Esophagus muscularis mucosa (tissue), 4 donors: Measurements from ENCODE around the gene SUGT1.

Source experiments
- EP300 ChIP-seq: sonication (generic); formaldehyde crosslinking; IDR thresholded peaks from one replicate; pipeline ENCODE4 v1.6.1; 2017; ENCODE audit warnings: antibody characterized with exemption
- POLR2A ChIP-seq: fragments of 450-650 bp; IDR thresholded peaks from one replicate; pipeline ENCODE4 v1.6.1; 2017; ENCODE audit warnings: antibody characterized with exemption, moderate library complexity, mild to moderate bottlenecking, low read depth
- POLR2AphosphoS5 ChIP-seq, 2 donors: sonication (generic); formaldehyde crosslinking; IDR thresholded peaks; one replicate each; pipeline ENCODE4 v1.6.1; 2017; ENCODE audit warnings: antibody characterized with exemption in 2 of 2
- TF ChIP-seq, protein P1 (sequence below), 3 experiments: fragments of 200-600 bp in 2 of 3; fragments of 450-650 bp in 1 of 3; sonication (generic) in 2 of 3; IDR thresholded peaks; one replicate each; pipeline ENCODE4 v1.5.1; 2017 to 2019; ENCODE audit warnings: antibody characterized with exemption in 3 of 3, mild to moderate bottlenecking in 2 of 3, moderate library complexity in 1 of 3

GRCh38 chr13:52642131-52642530 is 10.5 kb upstream of the SUGT1 start, which contains the start of gene HNRNPA1L2:
- TF ChIP-seq POLR2A (no peak), POLR2AphosphoS5 (IDR thresholded peaks at IDR 0.05) (no peak), EP300 (no peak)
- TF ChIP-seq, protein P1, sequence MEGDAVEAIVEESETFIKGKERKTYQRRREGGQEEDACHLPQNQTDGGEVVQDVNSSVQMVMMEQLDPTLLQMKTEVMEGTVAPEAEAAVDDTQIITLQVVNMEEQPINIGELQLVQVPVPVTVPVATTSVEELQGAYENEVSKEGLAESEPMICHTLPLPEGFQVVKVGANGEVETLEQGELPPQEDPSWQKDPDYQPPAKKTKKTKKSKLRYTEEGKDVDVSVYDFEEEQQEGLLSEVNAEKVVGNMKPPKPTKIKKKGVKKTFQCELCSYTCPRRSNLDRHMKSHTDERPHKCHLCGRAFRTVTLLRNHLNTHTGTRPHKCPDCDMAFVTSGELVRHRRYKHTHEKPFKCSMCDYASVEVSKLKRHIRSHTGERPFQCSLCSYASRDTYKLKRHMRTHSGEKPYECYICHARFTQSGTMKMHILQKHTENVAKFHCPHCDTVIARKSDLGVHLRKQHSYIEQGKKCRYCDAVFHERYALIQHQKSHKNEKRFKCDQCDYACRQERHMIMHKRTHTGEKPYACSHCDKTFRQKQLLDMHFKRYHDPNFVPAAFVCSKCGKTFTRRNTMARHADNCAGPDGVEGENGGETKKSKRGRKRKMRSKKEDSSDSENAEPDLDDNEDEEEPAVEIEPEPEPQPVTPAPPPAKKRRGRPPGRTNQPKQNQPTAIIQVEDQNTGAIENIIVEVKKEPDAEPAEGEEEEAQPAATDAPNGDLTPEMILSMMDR (IDR thresholded peaks at IDR 0.05): no peak
